Tibial nerve (tissue), 3 donors: ENCODE data around the gene HSCB.

ENCODE experiments used
- CTCF ChIP-seq, 5 experiments: fragments of 200-600 bp in 3 of 5; fragments of 450-650 bp in 2 of 5; sonication (generic) in 3 of 5; IDR thresholded peaks; one replicate each; pipeline ENCODE4 v1.5.1; 2016 to 2019; ENCODE audit warnings: antibody characterized with exemption in 5 of 5, mild to moderate bottlenecking in 3 of 5, moderate library complexity in 2 of 5
- POLR2A ChIP-seq, 2 donors: fragments of 450-650 bp; IDR thresholded peaks; one replicate each; pipeline ENCODE4 v1.6.1; 2017; ENCODE audit warnings: antibody characterized with exemption in 2 of 2, mild to moderate bottlenecking in 2 of 2, moderate library complexity in 2 of 2

DNA sequence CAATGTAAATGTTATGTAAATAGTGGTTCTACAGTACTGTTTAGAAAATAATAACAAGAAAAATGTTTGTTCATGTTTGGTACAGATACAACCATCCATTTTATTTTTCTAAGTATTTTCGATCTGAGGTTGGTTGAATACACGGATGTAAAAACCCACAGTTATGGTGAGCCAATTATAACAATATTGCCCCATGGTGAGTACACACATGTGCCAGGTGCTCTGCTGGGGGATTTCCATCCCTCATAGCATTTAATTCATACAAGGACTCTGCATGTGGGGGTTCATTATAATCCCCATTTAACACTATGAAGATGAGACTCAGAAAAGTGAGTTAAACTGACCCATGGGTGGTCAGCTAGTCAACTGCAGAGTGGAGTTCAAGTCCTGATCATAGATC, 38.9 kb upstream of the HSCB start:
- TF ChIP-seq CTCF (IDR thresholded peaks at IDR 0.05) = no peak
- TF ChIP-seq POLR2A (IDR thresholded peaks at IDR 0.05) = no peak
